Myocyte (in vitro differentiated cells): ENCODE data around the gene FUT7. TPM values are rescaled to one million over a fixed set of nuclear protein-coding genes. Genes with fewer than 3 reads are reported as not detected.

Experiments
- DNase-seq: peaks from one replicate; pipeline ENCODE4 v3.0.0-alpha.2; 2012; ENCODE audit warnings: low read depth
- total RNA-seq: library from RNA; depleted of rRNA; stranded (reverse); fragments of >200 nt; gene quantifications from 2 replicates; pipeline ENCODE4 v1.2.3, GENCODE V29; 2014

FUT7 gene
- total RNA-seq, 1 donor from 2014 or later = not detected

DNA sequence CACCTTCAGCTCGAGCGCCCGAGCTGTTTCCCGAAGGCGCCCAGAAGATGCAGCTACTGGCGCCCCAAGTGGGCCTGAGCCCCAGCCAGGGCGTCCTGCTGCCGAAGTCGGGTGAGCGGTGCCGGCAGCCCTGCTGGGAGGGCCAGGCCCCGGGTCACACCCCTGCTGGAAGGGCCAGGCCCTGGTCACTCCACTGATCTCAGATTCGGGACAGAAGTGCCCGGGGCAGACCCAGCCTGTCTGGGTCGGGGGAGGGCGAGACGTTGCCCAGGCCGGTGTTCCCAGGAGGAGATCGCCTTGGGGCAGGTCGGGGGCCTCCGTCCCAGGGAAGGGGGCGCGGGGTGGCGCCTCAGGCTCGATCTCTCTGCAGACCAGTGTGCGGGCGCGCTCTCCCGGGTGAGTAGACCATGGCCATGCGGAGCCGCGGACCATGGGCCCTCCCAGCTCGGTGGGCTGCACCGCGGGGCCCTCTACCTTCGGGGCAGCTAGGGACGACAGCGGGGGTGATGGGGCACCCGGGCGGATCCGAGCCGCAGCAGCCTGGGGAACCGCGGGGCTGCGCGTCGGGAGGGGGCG, 46.8 kb downstream of the FUT7 start:
- DNase-seq = no peak

DNA sequence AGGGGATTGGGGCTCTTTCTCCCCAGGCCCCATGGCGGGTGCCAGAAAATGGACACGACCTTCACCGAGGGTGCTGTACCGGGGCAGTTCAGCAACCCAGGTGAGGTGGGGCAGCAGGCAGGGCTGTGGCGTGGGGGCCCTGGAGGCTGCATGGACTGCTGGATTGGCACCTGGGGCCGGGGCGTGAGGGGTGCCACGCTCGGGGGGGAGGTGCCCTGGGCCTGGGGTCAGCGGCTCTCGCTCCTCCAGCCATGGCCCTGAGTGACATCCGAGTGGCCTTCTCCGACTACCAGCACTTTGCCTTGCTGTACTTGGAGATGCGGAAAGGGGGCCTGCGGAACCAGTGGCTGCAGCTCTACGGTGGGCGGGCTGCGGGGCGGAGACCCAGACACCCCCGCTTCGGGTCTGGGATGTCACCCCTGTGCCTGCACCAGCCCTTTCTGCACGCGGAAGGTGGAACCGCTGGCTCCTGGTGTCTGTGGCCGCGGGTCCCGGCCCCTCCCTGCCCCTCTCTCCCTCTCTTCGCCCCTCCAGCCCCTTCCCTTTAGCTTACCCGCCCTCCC, 47.3 kb downstream of the FUT7 start:
- DNase-seq = no peak

DNA sequence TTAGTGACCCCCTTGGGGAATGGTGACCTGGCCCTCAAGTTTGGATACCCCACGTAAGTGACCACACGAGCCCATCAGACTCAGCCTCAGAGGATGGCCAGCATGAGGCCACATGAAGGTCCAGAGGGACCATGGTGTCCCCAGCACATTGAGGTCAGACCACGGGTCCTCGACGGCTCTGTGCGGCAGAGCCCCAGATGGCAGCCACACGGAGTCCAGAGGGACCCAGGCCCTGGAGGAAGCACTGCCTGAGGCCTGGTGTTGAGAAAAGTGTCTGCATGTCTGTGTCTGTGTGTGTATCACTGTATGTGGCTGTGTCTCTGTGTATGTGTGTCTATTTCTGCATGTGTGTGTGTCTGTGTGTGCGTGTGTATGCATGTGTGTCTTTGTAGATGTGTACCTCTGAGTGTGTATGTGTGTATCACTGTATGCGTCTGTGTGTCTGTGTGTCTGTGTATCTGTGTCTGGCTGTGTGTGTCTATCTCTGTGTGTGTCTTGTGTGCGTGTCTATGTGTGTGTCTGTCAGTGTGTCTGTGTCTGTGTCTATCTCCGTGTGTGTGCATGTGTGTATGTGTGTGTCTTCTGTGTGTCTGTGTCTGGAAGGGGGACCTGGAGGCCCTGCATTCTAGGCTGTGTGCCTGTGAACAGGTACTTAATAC, 48.1 kb downstream of the FUT7 start:
- peak; percentile 22 for DNase-seq

- no peak for DNase-seq
These were observed 48.7 kb downstream of the FUT7 start for GRCh38 chr9:136983167-136983566.

GRCh38 chr9:136982232-136983051, 49.4 kb downstream of the FUT7 start, which contains the start of gene LCNL1:
Gene LCNL1, plus strand, starts transcription at chr9:136982993. Its CDS starts 594 bp downstream, at chr9:136983587.
- no peak for DNase-seq

DNA sequence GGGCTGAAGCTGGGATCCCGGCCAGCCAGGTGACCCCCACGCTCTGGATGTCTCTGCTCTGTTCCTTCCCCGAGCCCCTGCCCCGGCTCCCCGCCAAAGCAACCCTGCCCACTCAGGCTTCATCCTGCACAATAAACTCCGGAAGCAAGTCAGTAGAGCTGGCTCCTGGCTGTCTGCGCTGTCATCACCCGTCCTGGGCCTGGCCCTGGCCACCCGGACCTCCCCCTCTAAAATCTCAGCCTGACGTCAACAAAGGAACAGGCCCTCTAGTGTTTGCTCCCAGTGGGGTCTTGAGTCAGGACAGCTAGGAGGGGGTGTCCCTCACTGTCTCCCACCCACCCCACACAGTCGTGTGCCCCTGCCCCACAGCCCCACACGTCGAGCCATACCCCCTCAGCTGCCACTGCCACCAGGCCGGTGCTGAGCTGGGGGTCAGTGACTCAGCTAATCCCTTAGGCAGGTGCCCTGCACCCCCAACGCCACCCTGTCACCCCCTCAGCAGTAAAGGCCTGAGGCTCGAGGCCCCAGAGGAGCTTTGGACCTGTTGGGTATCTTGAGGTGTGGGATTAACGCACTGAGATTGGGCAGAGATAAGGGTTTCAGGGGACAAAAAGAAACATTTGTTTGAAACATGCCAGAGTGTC, 50.2 kb downstream of the FUT7 start:
- DNase-seq = no peak

DNA sequence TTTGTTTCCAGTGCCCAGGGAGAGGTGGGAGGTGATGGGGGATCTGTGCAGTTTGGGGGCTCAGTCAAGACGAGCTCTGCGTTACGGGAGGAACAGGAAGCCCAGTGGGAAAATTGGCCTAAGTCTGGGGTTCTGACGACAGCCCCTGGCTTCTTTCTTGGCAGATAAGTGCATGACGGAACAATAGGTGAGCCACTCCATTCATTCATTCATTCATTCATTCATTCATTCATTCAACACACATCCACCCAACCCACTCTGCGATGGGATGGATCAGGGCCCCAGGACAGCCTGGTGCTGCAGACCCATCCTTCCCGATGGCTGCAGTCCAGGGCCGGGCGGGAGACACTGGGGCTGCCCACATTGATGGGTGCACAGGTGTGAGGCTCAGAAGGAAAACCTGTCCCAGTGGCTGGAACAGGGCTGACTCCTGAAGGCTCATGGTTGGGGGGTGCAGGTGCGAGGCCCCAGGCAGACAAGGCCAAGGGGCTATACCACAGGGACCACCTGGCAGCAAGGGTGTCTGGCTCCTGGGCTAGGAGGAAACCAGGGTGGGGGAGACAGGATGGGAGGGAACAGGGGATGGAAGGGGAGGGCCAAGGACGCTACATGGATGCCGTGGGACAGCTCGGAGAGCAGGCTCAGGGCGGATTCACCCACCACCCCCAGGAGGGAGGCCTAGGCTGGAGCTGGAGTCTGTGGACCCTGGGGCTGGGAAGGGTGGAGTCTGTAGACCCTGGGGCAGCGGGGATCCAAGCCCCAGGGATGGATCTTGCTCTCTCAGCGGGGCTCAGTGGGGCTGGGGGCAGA, 51.0 kb downstream of the FUT7 start:
- DNase-seq = no peak

Other genes with a start within 250 kb of the FUT7 start
- gene TMEM141, start 240.7 kb downstream of the FUT7 start, total RNA-seq = 63.9 and 81.6 TPM in 2 replicates
- 0.70 and 3.4 TPM in 2 replicates for gene CCDC183, start 235.8 kb downstream of the FUT7 start, total RNA-seq
- 94.2 and 122 TPM in 2 replicates for gene RABL6, start 224.1 kb downstream of the FUT7 start, total RNA-seq
- 2.7 and 6.5 TPM in 2 replicates for gene AJM1, start 189.6 kb downstream of the FUT7 start, total RNA-seq
- 106 and 131 TPM in 2 replicates for gene PHPT1, start 182.7 kb downstream of the FUT7 start, total RNA-seq
- gene MAMDC4, start 179.7 kb downstream of the FUT7 start, total RNA-seq = 2.9 and 3.4 TPM in 2 replicates
- gene EDF1, start 165.8 kb downstream of the FUT7 start, total RNA-seq = 353 and 413 TPM in 2 replicates
- gene TRAF2, start 145.6 kb downstream of the FUT7 start, total RNA-seq = 7.0 and 31.0 TPM in 2 replicates
- 170 and 196 TPM in 2 replicates for gene FBXW5, start 87.3 kb downstream of the FUT7 start, total RNA-seq
- gene C8G, start 86.8 kb downstream of the FUT7 start, total RNA-seq = 0.88 TPM in 1 of 2 replicates, not detected in the other
- 0.10 and 0.27 TPM in 2 replicates for gene LCN12, start 79.8 kb downstream of the FUT7 start, total RNA-seq
- gene PTGDS, start 54.6 kb downstream of the FUT7 start, total RNA-seq = 126 and 177 TPM in 2 replicates
- gene LCNL1, start 49.1 kb downstream of the FUT7 start, total RNA-seq = 5.0 and 13.8 TPM in 2 replicates
- gene PAXX, start 39.7 kb downstream of the FUT7 start, total RNA-seq = 57.3 and 67.3 TPM in 2 replicates
- not detected in 2 replicates for gene CLIC3, start 35.5 kb downstream of the FUT7 start, total RNA-seq
- 21.1 and 26.3 TPM in 2 replicates for gene ABCA2, start 3.9 kb downstream of the FUT7 start, total RNA-seq
- 4.8 TPM in 2 replicates for gene NPDC1, start 14.1 kb upstream of the FUT7 start, total RNA-seq
- gene ENTPD2, start 22.0 kb upstream of the FUT7 start, total RNA-seq = 0.13 and 0.68 TPM in 2 replicates
- 1.9 and 4.7 TPM in 2 replicates for gene SAPCD2, start 38.5 kb upstream of the FUT7 start, total RNA-seq
- 40.2 and 46.4 TPM in 2 replicates for gene UAP1L1, start 45.4 kb upstream of the FUT7 start, total RNA-seq
- gene MAN1B1, start 54.9 kb upstream of the FUT7 start, total RNA-seq = 75.5 and 76.6 TPM in 2 replicates
- 132 and 142 TPM in 2 replicates for gene DPP7, start 82.6 kb upstream of the FUT7 start, total RNA-seq
- 0.05 TPM in 1 of 2 replicates, not detected in the other for gene GRIN1, start 107.1 kb upstream of the FUT7 start, total RNA-seq
- not detected in 2 replicates for gene LRRC26, start 138.0 kb upstream of the FUT7 start, total RNA-seq
- gene TMEM210, start 140.0 kb upstream of the FUT7 start, total RNA-seq = not detected in 2 replicates
- 28.7 and 30.6 TPM in 2 replicates for gene ANAPC2, start 156.5 kb upstream of the FUT7 start, total RNA-seq
- gene SSNA1, start 156.6 kb upstream of the FUT7 start, total RNA-seq = 143 and 158 TPM in 2 replicates
- 19.5 and 25.3 TPM in 2 replicates for gene TPRN, start 168.7 kb upstream of the FUT7 start, total RNA-seq
- gene TMEM203, start 173.6 kb upstream of the FUT7 start, total RNA-seq = 39.2 and 48.4 TPM in 2 replicates
- 6.1 and 10.5 TPM in 2 replicates for gene NDOR1, start 173.6 kb upstream of the FUT7 start, total RNA-seq
- 0.21 and 0.36 TPM in 2 replicates for gene RNF208, start 190.2 kb upstream of the FUT7 start, total RNA-seq
- 1.4 and 2.0 TPM in 2 replicates for gene CYSRT1, start 193.1 kb upstream of the FUT7 start, total RNA-seq
- not detected in 2 replicates for gene RNF224, start 195.4 kb upstream of the FUT7 start, total RNA-seq
- gene SLC34A3, start 198.8 kb upstream of the FUT7 start, total RNA-seq = 0.56 and 0.62 TPM in 2 replicates
- gene TUBB4B, start 209.2 kb upstream of the FUT7 start, total RNA-seq = 211 and 249 TPM in 2 replicates
- gene STPG3, start 219.2 kb upstream of the FUT7 start, total RNA-seq = not detected in 2 replicates
- gene NELFB, start 223.2 kb upstream of the FUT7 start, total RNA-seq = 37.3 and 48.3 TPM in 2 replicates
- 1.1 and 3.6 TPM in 2 replicates for gene TOR4A, start 245.6 kb upstream of the FUT7 start, total RNA-seq